DMS 273 (cell line): Measurements from ENCODE around the gene GAB3.
"Not testable (repeated sequence)": the region's sequence is repeated elsewhere in the genome, so short reads cannot be mapped to it uniquely, and the experiment has no call there.

Source experiments
- DNase-seq: peaks from one replicate; lab custom pipeline; 2025; ENCODE audit not compliant: unreplicated experiment; lab: John Stamatoyannopoulos, UW

Gene GAB3

GRCh38 chrX:154721155-154721554 lies 29.7 kb downstream of the GAB3 start:
- no peak for DNase-seq

GRCh38 chrX:154720067-154720466 lies 30.8 kb downstream of the GAB3 start:
- DNase-seq, result no peak

DNA sequence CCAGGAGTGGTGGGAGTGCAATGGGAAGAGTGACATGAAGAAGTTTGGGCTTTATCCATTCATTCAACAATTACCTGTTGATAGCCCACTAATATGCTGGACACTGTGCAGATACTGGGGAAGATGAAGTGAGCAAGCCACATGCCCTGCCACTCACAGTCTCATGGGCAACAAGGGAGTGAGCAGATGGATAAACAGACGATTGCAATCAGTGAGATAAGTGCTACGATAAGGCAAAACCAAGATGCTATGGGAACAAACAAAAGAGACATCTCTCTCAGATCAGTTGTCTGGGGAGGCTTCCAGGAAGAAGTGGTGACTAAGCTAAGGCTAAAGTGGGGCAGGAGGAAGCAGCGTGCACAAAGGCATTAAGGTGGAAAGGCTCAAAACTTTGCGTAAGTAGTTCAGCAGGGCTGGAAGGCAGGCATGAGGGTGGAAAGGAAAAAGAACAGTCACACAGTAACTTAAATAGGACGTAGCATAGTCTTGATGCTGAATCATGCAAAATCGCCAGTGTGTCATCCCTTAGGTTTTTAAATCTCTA lies 31.7 kb downstream of the GAB3 start:
- DNase-seq, result peak; percentile 18

DNA sequence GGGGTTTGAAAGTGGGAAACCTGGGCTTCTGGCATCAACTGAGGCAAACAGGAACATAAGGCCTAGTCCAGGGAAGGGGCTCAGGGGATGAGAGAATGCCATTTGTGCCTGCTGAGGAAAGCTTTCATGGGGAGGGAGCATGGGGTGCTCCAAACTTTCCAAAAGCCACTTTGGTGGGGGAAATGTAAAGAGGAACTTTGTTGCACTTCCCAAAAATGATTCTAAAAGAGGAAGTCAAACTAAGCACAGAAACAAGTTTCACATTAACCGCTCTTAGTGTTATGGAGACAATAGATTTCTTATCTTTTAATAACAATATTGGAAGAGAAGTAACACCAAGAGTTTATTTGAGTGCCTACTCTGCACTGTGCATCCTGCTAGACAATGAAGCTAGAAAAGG lies 32.3 kb downstream of the GAB3 start:
- DNase-seq, result no peak

- DNase-seq, result peak; percentile 71
These were observed 33.1 kb downstream of the GAB3 start for GRCh38 chrX:154717824-154718223.

GRCh38 chrX:154715825-154716224 lies 35.1 kb downstream of the GAB3 start:
- no peak for DNase-seq

- peak; percentile 85 for DNase-seq
These were observed 36.0 kb downstream of the GAB3 start for GRCh38 chrX:154714925-154715324.

DNA sequence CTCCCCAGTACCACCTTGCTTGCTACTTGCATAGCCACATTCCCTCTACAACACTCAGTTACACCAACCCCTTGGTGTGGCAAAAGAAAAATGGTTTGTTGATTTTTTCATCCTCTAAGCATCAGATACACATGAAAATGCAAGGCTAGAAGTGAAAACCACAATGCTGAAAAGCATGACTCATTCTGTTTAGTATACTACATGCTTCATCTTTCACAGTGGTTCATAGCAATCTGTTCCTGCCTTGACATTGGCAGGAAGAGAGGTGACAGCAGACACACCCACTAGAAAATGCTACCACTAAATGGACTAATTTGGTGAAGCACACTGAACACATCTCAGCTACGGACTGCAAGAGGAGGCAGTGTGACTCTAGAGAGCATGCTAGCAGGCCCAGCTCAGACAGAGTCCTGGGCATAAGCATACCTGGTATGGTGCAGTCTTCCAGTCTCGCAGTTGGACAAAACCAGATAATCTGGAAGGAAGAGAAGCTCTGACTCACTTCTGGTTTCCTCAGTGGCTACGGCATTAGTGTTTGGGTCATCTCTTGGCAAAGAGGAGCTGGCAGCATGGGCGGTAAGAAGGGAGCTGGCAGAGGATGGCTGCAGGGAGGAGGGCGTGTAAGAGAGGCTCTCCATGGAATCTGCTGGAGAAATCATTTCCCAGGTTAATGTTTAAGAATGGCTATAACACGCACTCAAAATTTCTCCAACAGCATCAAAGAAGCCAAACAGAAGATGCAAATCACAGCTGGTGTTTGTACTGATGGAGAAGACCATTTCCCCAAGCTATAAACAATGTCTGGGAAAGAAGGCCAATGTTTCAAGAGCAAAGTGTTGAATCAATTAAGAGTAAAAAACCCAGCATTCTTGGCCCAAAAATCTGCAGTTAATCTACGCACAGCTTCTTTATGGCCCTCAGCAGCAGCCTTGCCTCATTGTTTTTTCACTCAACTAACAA lies 37.8 kb downstream of the GAB3 start:
- no peak for DNase-seq

DNA sequence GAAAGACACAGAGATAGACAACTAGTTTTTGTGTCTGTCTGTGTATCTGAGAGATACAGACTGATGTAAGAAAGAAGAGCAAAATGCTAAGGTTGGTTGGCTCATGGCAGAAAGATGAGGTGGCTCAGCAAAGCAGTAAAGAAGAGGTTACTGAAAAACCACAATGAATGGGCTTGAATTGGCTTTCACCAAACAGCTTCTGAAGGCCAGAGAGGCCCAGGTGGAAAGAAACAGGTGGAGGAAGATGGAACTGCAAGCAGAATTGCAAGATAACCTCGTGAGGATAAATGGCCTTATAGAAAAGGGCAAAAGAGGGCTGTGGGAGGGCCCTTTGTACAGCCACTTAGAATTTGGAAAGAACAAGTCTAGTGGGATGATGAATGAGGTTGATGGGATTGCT lies 39.6 kb downstream of the GAB3 start:
- DNase-seq, result no peak

GRCh38 chrX:154710309-154710708 lies 40.6 kb downstream of the GAB3 start:
- DNase-seq, result no peak

- DNase-seq, result no peak
These were observed 52.1 kb downstream of the GAB3 start for GRCh38 chrX:154698630-154699248.

DNA sequence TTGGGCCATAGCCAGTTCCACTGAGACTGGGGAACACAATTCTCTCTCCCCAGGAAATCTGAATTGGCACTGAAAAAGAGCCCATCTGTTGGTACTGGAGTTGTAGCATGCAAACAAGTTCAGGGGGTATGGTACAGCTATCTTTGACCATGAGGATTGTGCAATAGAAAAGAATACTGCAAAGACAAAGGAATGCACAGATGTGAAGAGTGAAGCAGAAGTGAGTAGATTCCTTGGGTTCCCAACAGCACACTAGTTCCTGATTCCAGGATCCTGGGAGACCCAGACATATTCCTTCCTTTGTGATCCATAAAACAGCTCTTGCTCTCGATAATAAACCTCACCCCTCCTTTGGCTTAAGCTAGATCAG lies 54.2 kb downstream of the GAB3 start:
- no peak for DNase-seq

DNA sequence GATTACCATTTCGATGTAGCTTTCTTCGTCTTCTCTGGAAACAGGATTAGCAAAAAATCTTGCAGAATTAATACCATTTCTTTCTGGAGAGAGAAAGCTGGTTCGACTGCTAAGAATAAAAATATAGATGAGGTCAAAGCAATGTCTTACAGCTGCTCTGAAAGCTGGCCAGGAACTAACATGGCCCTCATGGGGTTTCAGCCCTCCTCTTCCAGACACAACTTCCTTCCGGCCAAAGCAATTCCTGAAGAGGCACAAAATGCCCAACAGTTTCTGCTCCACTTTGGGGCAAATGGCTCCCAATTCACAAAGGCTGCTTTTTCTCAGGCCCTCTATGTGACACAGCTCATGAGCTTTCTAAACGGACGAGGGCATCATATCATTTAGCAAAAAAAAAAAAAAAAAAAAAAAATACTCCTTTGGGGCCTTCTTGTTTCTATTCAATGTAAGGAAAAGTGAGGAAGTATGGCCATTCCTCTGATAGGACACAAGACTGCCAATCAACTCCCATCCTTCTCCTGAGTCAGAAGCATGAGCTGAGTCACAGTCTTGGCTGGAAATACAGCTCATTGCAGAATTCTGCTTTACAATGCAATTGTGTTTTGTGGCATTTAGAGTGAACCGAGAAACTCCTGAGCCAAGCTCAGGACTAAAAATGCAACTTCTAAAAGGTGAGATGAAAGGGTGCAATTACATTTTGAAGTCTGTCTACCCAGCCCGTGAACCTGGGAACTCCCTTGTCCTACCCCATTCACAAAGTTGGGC lies 54.8 kb downstream of the GAB3 start:
- DNase-seq, result no peak

DNA sequence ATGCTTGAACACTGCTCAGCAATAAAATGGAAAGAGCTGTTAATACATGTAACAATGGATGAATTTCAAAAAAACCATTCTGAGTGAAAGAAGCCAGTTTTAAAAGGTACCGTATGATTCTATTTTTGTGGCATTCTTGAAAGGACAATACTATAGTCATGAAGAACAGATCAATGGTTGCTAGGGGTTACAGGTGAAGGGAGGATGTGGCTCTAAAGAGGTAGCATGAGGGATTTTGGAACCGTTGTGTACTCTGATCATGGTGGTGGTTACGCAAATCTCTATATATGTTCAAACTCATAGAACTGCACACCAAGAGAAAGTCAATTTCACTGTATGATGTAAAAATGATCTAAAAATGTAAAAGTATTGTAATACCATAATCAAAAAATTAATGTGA lies 57.5 kb downstream of the GAB3 start:
- DNase-seq, result no peak

GRCh38 chrX:154690438-154690837 lies 60.4 kb downstream of the GAB3 start:
- DNase-seq, result not testable (repeated sequence)

DNA sequence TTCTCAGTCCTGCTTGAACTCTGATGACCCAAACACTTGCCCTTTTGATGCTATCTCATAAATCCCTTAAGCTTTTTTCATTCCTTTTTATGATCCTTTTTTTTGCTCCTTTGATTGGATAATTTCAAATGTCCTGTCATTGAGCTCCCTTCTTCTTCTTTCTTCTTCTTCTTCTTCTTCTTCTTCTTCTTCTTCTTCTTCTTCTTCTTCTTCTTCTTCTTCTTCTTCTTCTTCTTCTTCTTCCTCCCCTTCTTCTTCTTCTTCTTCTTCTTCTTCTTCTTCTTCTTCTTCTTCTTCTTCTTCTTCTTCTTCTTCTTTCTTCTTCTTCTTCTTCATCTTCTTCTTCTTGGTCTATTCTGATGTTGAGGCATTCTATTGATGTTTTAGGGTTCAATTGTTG lies 78.8 kb downstream of the GAB3 start:
- DNase-seq, result not testable (repeated sequence)

DNA sequence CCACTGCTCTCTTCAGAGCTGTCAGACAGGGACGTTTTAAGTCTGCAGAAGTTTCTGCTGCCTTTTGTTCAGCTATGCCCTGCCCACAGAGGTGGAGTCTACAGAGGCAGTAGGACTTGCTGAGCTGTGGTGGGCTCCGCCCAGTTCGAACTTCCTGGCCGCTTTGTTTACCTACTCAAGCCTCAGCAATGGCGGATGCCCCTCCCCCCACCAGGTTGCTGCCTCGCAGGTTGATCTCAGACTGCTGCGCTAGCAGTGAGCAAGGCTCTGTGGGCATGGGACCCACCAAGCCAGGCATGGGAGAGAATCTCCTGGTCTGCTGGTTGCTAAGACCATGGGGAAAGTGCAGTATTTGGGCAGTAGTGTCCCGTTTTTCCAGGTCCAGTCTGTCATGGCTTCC lies 80.0 kb downstream of the GAB3 start:
- DNase-seq, result not testable (repeated sequence)

DNA sequence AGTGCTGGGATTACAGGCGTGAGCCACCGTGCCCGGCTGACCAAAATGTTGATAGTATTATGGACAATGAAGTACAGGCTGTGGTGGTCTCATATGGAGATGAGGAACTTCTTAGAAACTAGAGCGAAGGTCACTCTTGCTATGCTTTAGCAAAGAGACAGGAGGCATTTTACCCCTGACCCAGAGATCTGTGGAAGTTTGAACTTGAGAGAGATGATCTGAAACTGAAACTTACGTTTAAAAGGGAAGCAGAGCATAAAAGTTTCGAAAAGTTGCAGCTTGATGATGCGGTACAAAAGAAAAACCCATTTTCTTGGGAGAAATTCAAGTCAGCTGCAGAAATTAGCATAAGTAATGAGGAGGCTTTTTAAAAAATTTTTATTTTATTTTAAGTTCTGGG lies 89.0 kb downstream of the GAB3 start:
- DNase-seq, result no peak

- no peak for DNase-seq
These were observed 89.7 kb downstream of the GAB3 start for GRCh38 chrX:154661170-154661569.

DNA sequence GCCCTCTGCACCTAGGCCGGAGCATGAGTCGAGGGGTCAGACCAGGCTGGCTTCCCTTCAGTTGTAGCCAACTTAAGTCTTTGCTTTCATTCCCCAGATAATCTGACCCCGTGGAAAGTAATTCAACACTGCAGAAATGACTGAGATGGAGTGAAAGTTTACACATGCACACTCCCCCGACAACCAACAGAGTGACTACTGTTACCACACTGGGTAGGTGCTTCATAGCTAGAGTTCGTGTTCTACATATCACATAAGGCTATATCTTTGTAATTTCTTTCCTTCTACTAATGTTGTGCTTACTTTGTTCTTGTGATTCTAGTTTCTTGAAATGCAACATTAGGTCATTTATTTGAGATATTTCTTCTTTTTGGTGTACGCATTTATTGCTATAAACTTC lies 90.3 kb downstream of the GAB3 start:
- no peak for DNase-seq

GRCh38 chrX:154658957-154659356 lies 91.9 kb downstream of the GAB3 start:
- DNase-seq, result no peak
